H1 (cell line): Measurements from ENCODE around the gene ZNF14. TPM values are rescaled to one million over a fixed set of nuclear protein-coding genes. Genes with fewer than 3 reads are reported as not detected.
A peak's percentile ranks its signal among the peaks of the same experiment; 100 is the strongest.

ENCODE experiments used
- BRCA1 ChIP-seq: IDR thresholded peaks from 2 replicates; pipeline ENCODE4 v1.6.1; 2012; ENCODE audit warnings: low read depth, low read length, improper control_type of control experiment
- CBX8 ChIP-seq: fragments of 300-800, 300-1000 bp; sonication (generic); IDR thresholded peaks from 2 replicates; pipeline ENCODE4 v1.7.1; 2016; ENCODE audit warnings: low read depth, low read length, borderline replicate concordance
- CEBPB ChIP-seq: IDR thresholded peaks from 2 replicates; pipeline ENCODE4 v1.6.1; 2012; ENCODE audit warnings: low read depth, low read length
- CHD2 ChIP-seq: IDR thresholded peaks from 2 replicates; pipeline ENCODE4 v1.6.1; 2012; ENCODE audit warnings: low read length, improper control_type of control experiment
- E2F6 ChIP-seq: IDR thresholded peaks from 2 replicates; pipeline ENCODE4 v1.6.1; 2012; ENCODE audit warnings: inconsistent platforms
- EP300 ChIP-seq, 2 experiments: IDR thresholded peaks; 1 replicate in 1 of 2; 2 replicates in 1 of 2; pipeline ENCODE4 v1.6.1; 2011 to 2012; ENCODE audit warnings: low read depth in 2 of 2, low read length in 2 of 2, mild to moderate bottlenecking in 2 of 2, borderline replicate concordance in 1 of 2, inconsistent platforms in 1 of 2, moderate library complexity in 1 of 2
- EZH2 ChIP-seq: fragments of 200-600 bp; sonication (generic); IDR thresholded peaks from 2 replicates; pipeline ENCODE4 v1.7.1; 2012; ENCODE audit warnings: low read depth, mild to moderate bottlenecking, moderate library complexity, low read length, inconsistent platforms; ENCODE audit not compliant: severe bottlenecking
- MAX ChIP-seq: IDR thresholded peaks from 2 replicates; pipeline ENCODE4 v1.6.1; 2012; ENCODE audit warnings: inconsistent platforms
- NRF1 ChIP-seq: IDR thresholded peaks from 2 replicates; pipeline ENCODE4 v1.6.1; 2011; ENCODE audit warnings: mild to moderate bottlenecking, low read depth, low read length, improper control_type of control experiment
- POLR2AphosphoS5 ChIP-seq: IDR thresholded peaks from 2 replicates; pipeline ENCODE4 v1.6.1; 2011; ENCODE audit warnings: low read depth, low read length
- RBBP5 ChIP-seq: IDR thresholded peaks from 2 replicates; pipeline ENCODE4 v1.7.1; 2012; ENCODE audit warnings: low read depth, mild to moderate bottlenecking, inconsistent platforms, low read length, moderate library complexity, borderline replicate concordance
- RNF2 ChIP-seq: fragments of 200-900, 300-1000 bp; sonication (generic); IDR thresholded peaks from 2 replicates; pipeline ENCODE4 v1.7.1; 2016; ENCODE audit warnings: borderline replicate concordance, low read depth, mild to moderate bottlenecking, antibody characterized with exemption, low read length; ENCODE audit not compliant: poor library complexity, severe bottlenecking; ENCODE audit errors: missing control alignments
- SAP30 ChIP-seq: fragments of 300-600 bp; sonication (generic); IDR thresholded peaks from 2 replicates; pipeline ENCODE4 v1.7.1; 2012; ENCODE audit warnings: low read length, moderate library complexity, mild to moderate bottlenecking, inconsistent platforms; ENCODE audit not compliant: insufficient read depth, insufficient replicate concordance
- SIX5 ChIP-seq: IDR thresholded peaks from 2 replicates; pipeline ENCODE4 v1.6.1; 2011; ENCODE audit warnings: mild to moderate bottlenecking, low read depth, low read length
- SP1 ChIP-seq: IDR thresholded peaks from 2 replicates; pipeline ENCODE4 v1.6.1; 2011; ENCODE audit warnings: low read depth, low read length
- SP2 ChIP-seq: IDR thresholded peaks from 2 replicates; pipeline ENCODE4 v1.6.1; 2012; ENCODE audit warnings: mild to moderate bottlenecking, low read length, inconsistent platforms
- SP4 ChIP-seq: IDR thresholded peaks from 2 replicates; pipeline ENCODE4 v1.6.1; 2012; ENCODE audit warnings: low read length, inconsistent platforms
- SUZ12 ChIP-seq: fragments of 200-600 bp; sonication (generic); IDR thresholded peaks from 2 replicates; pipeline ENCODE4 v1.6.1; 2012; ENCODE audit warnings: mild to moderate bottlenecking, inconsistent platforms, low read length, moderate library complexity, mixed read lengths
- TAF7 ChIP-seq: optimal IDR thresholded peaks from 2 replicates; pipeline ENCODE3; 2011; ENCODE audit warnings: low read depth, mild to moderate bottlenecking, inconsistent platforms, low read length, moderate library complexity, borderline replicate concordance
- TCF12 ChIP-seq: IDR thresholded peaks from 2 replicates; pipeline ENCODE4 v1.6.1; 2011; ENCODE audit warnings: low read depth, mild to moderate bottlenecking, low read length
- TEAD4 ChIP-seq: IDR thresholded peaks from 2 replicates; pipeline ENCODE4 v1.6.1; 2012; ENCODE audit warnings: low read depth, low read length, inconsistent platforms, mixed read lengths
- USF2 ChIP-seq: IDR thresholded peaks from 2 replicates; pipeline ENCODE4 v1.6.1; 2011; ENCODE audit warnings: low read length, improper control_type of control experiment
- polyA plus RNA-seq, 7 experiments: library from polyadenylated mRNA; depleted of rRNA in 3 of 7; stranded (reverse) in 5 of 7; unstranded in 2 of 7; fragments of >200 nt in 5 of 7; fragments of 200-250 nt in 2 of 7; gene quantifications; 1 replicate in 5 of 7; 2 replicates in 1 of 7; 4 replicates in 1 of 7; pipeline versions ENCODE4 v1.2.1 to v1.2.3, GENCODE V29; 2011 to 2013; ENCODE audit warnings: missing spikeins in 2 of 7, mixed read lengths in 2 of 7
- total RNA-seq: library from RNA; stranded (reverse); fragmentation: NEBNext Ultra II Directional; extraction: Animal tissue kit (Norgen Biotek cat#: 25700); gene quantifications from 2 replicates; pipeline ENCODE4 v1.2.1, GENCODE V29; 2021

The ZNF14 gene
- total and polyA plus RNA-seq, 2 of the 8 experiments (the other 6 are each of a cell fraction or from before 2014, with no cell fraction given), result 1.00 to 7.4 TPM

- TF ChIP-seq SIX5, result peak; percentile 88
- no peak for TF ChIP-seq SP4
- peak; percentile 46; the same call in 1 of the 2 replicates for TF ChIP-seq CHD2
- no peak for TF ChIP-seq BRCA1
- no peak for TF ChIP-seq SP2
- no peak for TF ChIP-seq USF2
- 0 out of 2 replicates have a peak, but pooled peaks have one; percentile 49 for TF ChIP-seq TEAD4
- no peak for TF ChIP-seq TAF7
- peak; percentile 78; the same call in 1 of the 2 replicates for TF ChIP-seq SP1
- TF ChIP-seq EZH2, result no peak
- TF ChIP-seq TCF12, result no peak
- TF ChIP-seq MAX, result peak; percentile 69
- TF ChIP-seq SAP30, result peak; percentile 65
- no peak; the same call in 1 of the 2 replicates for TF ChIP-seq E2F6
- peak; percentile 45 for TF ChIP-seq NRF1
- TF ChIP-seq POLR2AphosphoS5, result peak; percentile 80
- TF ChIP-seq SUZ12, result no peak
- TF ChIP-seq RBBP5, result no peak
- TF ChIP-seq CBX8, result no peak
- no peak for TF ChIP-seq CEBPB
- no peak for TF ChIP-seq EP300 (IDR thresholded peaks at IDR 0.05; ENCODE audit: borderline replicate concordance in 1 of 2, low read depth in 2 of 2, low read length in 2 of 2)
- TF ChIP-seq RNF2, result no peak
Measured at GRCh38 chr19:19776206-19777008, 43.5 kb upstream of the ZNF14 start (continued).
